Spleen (tissue), 7 donors: ENCODE data around the gene MSGN1.

ENCODE experiments used
- CTCF ChIP-seq, 11 experiments: fragments of 200-600 bp in 7 of 11; fragments of 450-650 bp in 4 of 11; sonication (generic) in 4 of 11; IDR thresholded peaks in 8 of 11; conservative IDR thresholded peaks in 3 of 11; 1 replicate in 7 of 11; 2 replicates in 4 of 11; pipeline versions ENCODE4 v1.4.0 to v1.8.0; 2016 to 2021; ENCODE audit warnings: antibody characterized with exemption in 11 of 11, inconsistent platforms in 4 of 11, mild to moderate bottlenecking in 1 of 11
- POLR2AphosphoS5 ChIP-seq, 3 donors: sonication (generic); formaldehyde crosslinking; IDR thresholded peaks; one replicate each; pipeline ENCODE4 v1.5.1; 2017; ENCODE audit warnings: antibody characterized with exemption in 3 of 3
- donor health status: DM: no; HTN: no; CAD: no; lungs with moderate emphysema.
- donor health status: DM: no; HTN: no; CAD: no.
- donor health status: DM: no; HTN: no; CAD: no.

GRCh38 chr2:17790536-17790935 lies 25.7 kb upstream of the MSGN1 start:
- TF ChIP-seq POLR2AphosphoS5 (IDR thresholded peaks at IDR 0.05) (no peak), CTCF (IDR thresholded peaks at IDR 0.05 in 8 of 11, conservative IDR thresholded peaks at IDR 0.05 in 3 of 11) (no peak)
